Stimulated activated CD8-positive, alpha-beta memory T cell treated with anti-CD3 and anti-CD28 coated beads, Interleukin-4, amount 100 ng/mL, for 48 hours (primary cell): ENCODE measurements around the gene ACOT4.
A peak's percentile ranks its signal among the peaks of the same experiment; 100 is the strongest.
"Not testable (repeated sequence)": the region's sequence is repeated elsewhere in the genome, so short reads cannot be mapped to it uniquely, and the experiment has no call there.

ENCODE experiments used
- DNase-seq: peaks from one replicate; pipeline ENCODE4 v3.0.0-alpha.2; 2020

The ACOT4 gene

DNA sequence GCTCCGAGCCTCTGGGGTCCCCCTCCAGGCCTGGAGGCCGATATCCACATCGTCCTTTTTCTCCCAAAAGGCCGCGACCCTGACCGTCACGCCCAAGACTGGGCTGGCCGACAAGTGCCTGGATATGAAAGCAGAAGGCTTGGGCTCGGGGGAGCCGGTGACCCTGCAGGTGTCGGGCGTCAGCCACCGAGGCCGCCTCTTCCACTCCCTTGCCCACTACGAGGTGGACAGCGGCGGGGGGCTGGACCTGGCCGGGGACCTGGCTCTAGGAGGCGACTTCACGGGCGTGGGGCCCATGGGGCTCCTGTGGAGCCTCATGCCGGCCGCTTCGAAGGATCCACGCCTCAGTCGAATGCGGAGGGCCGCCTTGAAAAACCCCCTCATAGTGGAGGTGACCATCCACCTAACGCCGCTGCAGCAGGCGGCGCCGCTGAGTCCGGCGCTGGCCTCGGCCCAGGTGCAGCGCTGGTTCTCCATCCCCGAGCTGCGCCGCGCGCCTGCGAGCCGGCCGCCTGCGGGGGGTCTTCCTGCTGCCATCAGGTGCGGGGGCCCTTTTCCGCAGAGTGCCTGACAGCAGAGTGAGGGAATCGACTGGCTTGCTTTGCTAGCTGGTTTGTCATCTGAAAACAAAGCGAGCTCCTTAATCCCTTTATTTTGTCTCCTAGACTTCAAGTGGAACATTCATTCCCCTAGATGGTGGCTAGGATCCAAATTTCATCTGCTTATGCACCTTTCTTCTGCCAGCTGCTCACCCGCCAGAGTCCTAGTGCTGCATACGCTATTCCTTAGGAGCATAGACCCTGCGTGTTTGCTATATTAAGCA is 42.5 kb downstream of the ACOT4 start:
- no peak for DNase-seq

DNA sequence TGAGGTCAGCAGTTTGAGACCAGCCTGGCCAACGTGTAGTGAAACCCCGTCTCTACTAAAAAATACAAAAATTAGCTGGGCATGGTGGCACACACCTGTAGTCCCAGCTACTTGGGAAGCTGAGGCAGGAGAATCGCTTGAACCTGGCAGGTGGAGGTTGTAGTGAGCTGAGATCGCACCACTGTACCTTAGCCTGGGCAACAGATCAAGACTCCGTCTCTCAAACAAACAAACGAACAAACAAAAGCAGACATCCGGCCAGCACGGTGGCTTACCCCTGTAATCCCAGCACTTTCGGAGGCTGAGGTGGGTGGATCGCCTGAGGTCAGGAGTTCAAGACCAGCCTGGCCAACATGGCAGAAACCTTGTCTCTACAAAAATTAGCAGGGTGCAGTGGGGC is 44.7 kb downstream of the ACOT4 start:
- not testable (repeated sequence) for DNase-seq

DNA sequence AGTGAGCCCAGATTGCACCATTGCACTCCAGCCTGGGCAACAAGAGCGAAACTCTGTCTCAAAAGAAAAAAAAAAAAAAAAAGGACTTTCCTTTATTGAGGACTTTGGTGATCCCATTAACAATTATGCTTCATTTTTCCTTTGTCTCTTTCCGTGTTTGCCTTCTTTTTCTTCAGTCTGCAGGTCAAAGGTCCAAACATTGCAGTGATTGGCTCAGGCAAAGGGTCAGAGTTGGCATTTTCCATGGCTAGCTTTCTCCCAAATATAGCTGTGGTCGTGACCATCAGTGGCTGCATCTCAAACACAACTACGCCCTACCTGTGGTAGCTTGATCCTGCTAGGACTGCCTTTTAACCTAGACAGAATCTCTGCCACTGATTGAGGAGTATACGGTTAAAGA is 46.2 kb downstream of the ACOT4 start:
- DNase-seq: no peak

DNA sequence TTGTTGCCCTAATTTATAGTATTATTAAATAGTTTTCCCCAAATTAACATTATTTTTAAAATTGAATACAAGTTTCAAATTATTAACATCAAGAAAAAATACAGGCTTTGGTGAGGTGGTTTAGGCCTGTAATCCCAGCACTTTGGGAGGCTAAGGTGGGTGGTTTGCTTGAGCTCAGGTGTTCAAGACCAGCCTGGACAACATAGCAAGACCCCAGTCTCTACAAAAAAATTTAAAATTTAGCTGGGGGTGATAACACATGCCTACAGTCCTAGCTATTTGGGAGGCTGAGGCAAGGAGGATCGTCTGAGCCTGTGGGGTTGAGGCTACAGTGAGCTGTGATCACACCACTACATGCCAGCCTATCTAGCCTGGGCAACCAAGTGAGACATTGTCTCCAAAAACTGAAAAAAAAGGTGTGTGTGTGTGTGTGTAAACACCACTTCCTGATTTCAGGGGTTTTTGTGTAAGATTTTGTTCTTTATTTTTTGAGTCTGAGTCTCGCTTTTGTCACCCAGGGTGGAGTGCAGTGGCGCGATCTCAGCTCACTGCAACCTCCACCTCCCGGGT is 49.2 kb downstream of the ACOT4 start:
- no peak for DNase-seq

DNA sequence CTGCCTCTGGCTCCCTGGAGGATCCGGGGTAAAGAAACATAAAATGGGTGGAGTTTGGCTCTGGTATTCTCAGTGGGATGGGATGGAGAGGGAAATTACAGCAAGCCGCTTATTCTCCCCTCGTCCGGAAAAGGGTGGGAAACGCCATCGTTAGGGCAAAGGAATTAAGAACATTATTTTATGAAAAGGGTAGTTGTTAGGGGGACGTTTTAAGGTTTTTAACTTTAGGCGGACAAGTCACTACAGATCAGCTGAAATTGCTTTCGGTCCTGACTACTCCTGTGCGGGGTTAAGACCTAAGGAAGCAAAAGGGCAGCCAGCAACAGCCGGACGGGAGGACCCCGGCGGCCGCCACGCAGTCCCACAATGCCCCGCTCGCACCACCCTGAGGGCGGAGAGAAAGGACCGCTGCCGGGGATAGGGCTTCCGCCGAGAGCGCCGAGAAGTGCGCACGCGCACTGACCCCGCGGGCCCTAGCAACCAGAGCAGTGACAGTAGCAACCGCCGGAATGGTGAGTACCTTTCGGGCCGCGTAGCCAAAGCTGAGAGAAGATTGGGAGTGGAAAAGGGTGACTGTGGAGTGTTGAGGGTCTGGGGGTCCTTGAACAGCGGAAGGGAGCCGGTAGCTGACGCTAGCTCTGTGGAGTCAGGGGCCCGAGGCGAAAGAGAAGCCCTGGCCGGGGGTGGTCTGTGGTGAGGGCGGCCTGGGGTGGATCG is 53.0 kb downstream of the ACOT4 start, which contains the start of gene DNAL1:
TSS of gene DNAL1 (plus strand) at position 456 of the 717 bp plus-strand sequence. CDS start at position 510, 54 bp downstream.
- DNase-seq: peak; percentile 94

DNA sequence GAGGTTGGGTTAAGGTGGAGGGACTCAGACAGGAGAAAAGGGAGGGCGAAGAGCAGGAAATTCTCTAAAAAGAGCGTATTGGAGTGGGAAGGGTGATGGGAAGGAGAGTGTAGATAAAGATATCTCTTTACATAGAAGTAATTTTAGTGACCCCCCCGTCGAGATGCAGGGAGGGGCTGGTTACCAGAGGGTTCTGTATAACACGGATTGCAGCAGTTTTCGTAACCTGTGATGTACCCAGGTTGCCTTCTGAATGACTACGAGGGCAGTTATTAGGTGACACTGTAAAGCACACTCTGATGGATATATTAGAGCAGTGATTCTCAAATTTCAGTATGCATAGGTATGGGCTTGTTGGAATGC is 53.6 kb downstream of the ACOT4 start:
- no peak for DNase-seq
